Loucy (cell line): ENCODE data around the gene MEIS1.

Experiments used
- CTCF ChIP-seq: fragments of 200-600 bp; sonication (generic); conservative IDR thresholded peaks from 2 replicates; pipeline ENCODE4 v1.5.1; 2014; ENCODE audit warnings: mild to moderate bottlenecking, antibody characterized with exemption, low read length
- EZH2phosphoT487 ChIP-seq: fragments of 200-600 bp; IDR thresholded peaks from 2 replicates; pipeline ENCODE4 v1.6.1; 2018; ENCODE audit warnings: antibody characterized with exemption, mild to moderate bottlenecking, moderate library complexity, borderline replicate concordance

GRCh38 chr2:66563473-66563872 is 128.5 kb downstream of the MEIS1 start:
- TF ChIP-seq EZH2phosphoT487 (no peak), CTCF (no peak)
